Esophagus muscularis mucosa (tissue), 4 donors: ENCODE results near the gene TMEM69. TPM values are rescaled to one million over a fixed set of nuclear protein-coding genes. Genes with fewer than 3 reads are reported as not detected.
"Not testable (repeated sequence)": the region's sequence is repeated elsewhere in the genome, so short reads cannot be mapped to it uniquely, and the experiment has no call there.

Source experiments
- DNase-seq: peaks from one replicate; pipeline ENCODE4 v3.0.0-alpha.2; 2017; ENCODE audit errors: extremely low spot score
- H3K27ac ChIP-seq, 4 donors: fragments of 200-600 bp; sonication (generic); replicated peaks in 1 of 4; 1 replicate in 3 of 4; 2 replicates in 1 of 4; pipeline ENCODE4 v1.5.1; 2016 to 2019; ENCODE audit warnings: mild to moderate bottlenecking in 1 of 4
- H3K27me3 ChIP-seq, 4 donors: fragments of 200-600 bp; sonication (generic); one replicate each; pipeline versions ENCODE4 v1.5.1 to v1.6.0; 2016 to 2019
- H3K36me3 ChIP-seq, 4 donors: fragments of 200-600 bp; sonication (generic); one replicate each; pipeline ENCODE4 v1.5.1; 2016 to 2019
- H3K4me1 ChIP-seq, 4 donors: fragments of 200-600 bp; sonication (generic); one replicate each; pipeline ENCODE4 v1.5.1; 2016 to 2019
- H3K4me3 ChIP-seq, 4 donors: fragments of 200-600 bp; sonication (generic); 1 replicate in 2 of 4; 2 replicates in 2 of 4; pipeline ENCODE4 v1.5.1; 2016 to 2019; ENCODE audit warnings: mild to moderate bottlenecking in 4 of 4, moderate library complexity in 1 of 4
- H3K9me3 ChIP-seq, 4 donors: fragments of 200-600 bp; sonication (generic); 1 replicate in 3 of 4; 2 replicates in 1 of 4; pipeline ENCODE4 v1.5.1; 2016 to 2019
- EP300 ChIP-seq: sonication (generic); formaldehyde crosslinking; IDR thresholded peaks from one replicate; pipeline ENCODE4 v1.6.1; 2017; ENCODE audit warnings: antibody characterized with exemption
- POLR2A ChIP-seq: fragments of 450-650 bp; IDR thresholded peaks from one replicate; pipeline ENCODE4 v1.6.1; 2017; ENCODE audit warnings: antibody characterized with exemption, moderate library complexity, mild to moderate bottlenecking, low read depth
- POLR2AphosphoS5 ChIP-seq, 2 donors: sonication (generic); formaldehyde crosslinking; IDR thresholded peaks; one replicate each; pipeline ENCODE4 v1.6.1; 2017; ENCODE audit warnings: antibody characterized with exemption in 2 of 2
- WGBS: methylation state at CpG from one replicate; pipeline ENCODE4 v1.1.5; 2018; 5-methylcytosine and 5-hydroxymethylcytosine counted together
- intact Hi-C: fragments of 100-400 bp; cut with DNase I; formaldehyde crosslinking; loops from one replicate; pipeline ENCODE4 v1.15.1; 2023
- total RNA-seq, 4 donors: library from RNA; depleted of rRNA; stranded (reverse); fragments of >200 nt; gene quantifications; one replicate each; pipeline versions ENCODE4 v1.1.0 to v1.2.1, GENCODE V29; 2016
- TF ChIP-seq, protein P1 (sequence below), 3 experiments: fragments of 200-600 bp in 2 of 3; fragments of 450-650 bp in 1 of 3; sonication (generic) in 2 of 3; IDR thresholded peaks; one replicate each; pipeline ENCODE4 v1.5.1; 2017 to 2019; ENCODE audit warnings: antibody characterized with exemption in 3 of 3, mild to moderate bottlenecking in 2 of 3, moderate library complexity in 1 of 3

Gene TMEM69
- total RNA-seq, 4 donors from 2014 or later, result 18.9 to 22.5 (median 19.9) TPM

- H3K9me3 ChIP-seq, result no peaks in the 10 kb centered on the region
- 96% methylated on average over 4 of the region's 4 CpGs for WGBS
- intact Hi-C loops, result no loop called here
- TF ChIP-seq POLR2AphosphoS5 (IDR thresholded peaks at IDR 0.05) (no peak), POLR2A (no peak), EP300 (no peak)
- TF ChIP-seq, protein P1, sequence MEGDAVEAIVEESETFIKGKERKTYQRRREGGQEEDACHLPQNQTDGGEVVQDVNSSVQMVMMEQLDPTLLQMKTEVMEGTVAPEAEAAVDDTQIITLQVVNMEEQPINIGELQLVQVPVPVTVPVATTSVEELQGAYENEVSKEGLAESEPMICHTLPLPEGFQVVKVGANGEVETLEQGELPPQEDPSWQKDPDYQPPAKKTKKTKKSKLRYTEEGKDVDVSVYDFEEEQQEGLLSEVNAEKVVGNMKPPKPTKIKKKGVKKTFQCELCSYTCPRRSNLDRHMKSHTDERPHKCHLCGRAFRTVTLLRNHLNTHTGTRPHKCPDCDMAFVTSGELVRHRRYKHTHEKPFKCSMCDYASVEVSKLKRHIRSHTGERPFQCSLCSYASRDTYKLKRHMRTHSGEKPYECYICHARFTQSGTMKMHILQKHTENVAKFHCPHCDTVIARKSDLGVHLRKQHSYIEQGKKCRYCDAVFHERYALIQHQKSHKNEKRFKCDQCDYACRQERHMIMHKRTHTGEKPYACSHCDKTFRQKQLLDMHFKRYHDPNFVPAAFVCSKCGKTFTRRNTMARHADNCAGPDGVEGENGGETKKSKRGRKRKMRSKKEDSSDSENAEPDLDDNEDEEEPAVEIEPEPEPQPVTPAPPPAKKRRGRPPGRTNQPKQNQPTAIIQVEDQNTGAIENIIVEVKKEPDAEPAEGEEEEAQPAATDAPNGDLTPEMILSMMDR (IDR thresholded peaks at IDR 0.05), result no peak
- H3K4me3 ChIP-seq, result no peak overlapping the region
- no peak for DNase-seq
- H3K27ac ChIP-seq, result no peak overlapping the region
- H3K36me3 ChIP-seq, result peaks cover 0 to 32% (median 16%) of the 10 kb centered on the region in 4 donors
- peaks cover 0 to 4% (median under 1%) of the 10 kb centered on the region in 4 donors for H3K4me1 ChIP-seq
- no peaks in the 10 kb centered on the region for H3K27me3 ChIP-seq
These were observed 51.2 kb downstream of the TMEM69 start for GRCh38 chr1:45739137-45739536.

DNA sequence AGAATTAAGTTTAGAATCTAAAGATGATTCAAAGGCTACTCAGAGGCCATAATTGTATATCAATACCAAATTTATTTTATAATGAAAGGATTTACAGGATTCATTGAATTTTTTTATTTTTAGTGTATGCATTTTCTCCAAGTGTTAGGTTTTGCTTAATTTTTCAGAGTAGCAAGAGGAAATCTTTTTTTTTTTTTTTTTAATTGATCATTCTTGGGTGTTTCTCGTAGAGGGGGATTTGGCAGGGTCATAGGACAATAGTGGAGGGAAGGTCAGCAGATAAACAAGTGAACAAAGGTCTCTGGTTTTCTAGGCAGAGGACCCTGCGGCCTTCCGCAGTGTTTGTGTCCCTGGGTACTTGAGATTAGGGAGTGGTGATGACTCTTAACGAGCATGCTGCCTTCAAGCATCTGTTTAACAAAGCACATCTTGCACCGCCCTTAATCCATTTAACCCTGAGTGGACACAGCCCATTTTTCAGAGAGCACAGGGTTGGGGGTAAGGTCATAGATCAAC lies 51.7 kb downstream of the TMEM69 start:
- intact Hi-C loops, H3K27ac ChIP-seq, H3K4me3 ChIP-seq, DNase-seq, H3K4me1 ChIP-seq, H3K9me3 ChIP-seq, H3K27me3 ChIP-seq: not testable (repeated sequence)
- H3K36me3 ChIP-seq, result peaks cover 0 to 38% (median 22%) of the 10 kb centered on the region in 4 donors
- 73% methylated on average over 5 of the region's 5 CpGs for WGBS

Other genes starting within 250 kb of the TMEM69 start
- gene TESK2, start 197.0 kb upstream of the TMEM69 start, total RNA-seq, result 1 to 10 TPM; 3.3 to 6.5 (median 4.8) TPM
- gene CCDC163, start 188.1 kb upstream of the TMEM69 start, total RNA-seq, result 1 to 10 TPM in 2 of 4 donors, under 1 TPM in 2; 0.50 to 1.3 (median 0.98) TPM
- 1 to 10 TPM; 1.3 to 4.6 (median 3.3) TPM for gene MMACHC, start 187.9 kb upstream of the TMEM69 start, total RNA-seq
- gene PRDX1, start 166.3 kb upstream of the TMEM69 start, total RNA-seq, result 100 to 1,000 TPM; 244 to 349 (median 321) TPM
- gene AKR1A1, start 137.4 kb upstream of the TMEM69 start, total RNA-seq, result 10 to 100 TPM; 45.6 to 64.0 (median 51.0) TPM
- 10 to 100 TPM; 51.4 to 60.6 (median 53.5) TPM for gene NASP, start 104.1 kb upstream of the TMEM69 start, total RNA-seq
- 1 to 10 TPM in 1 of 4 donors, under 1 TPM in 3; 0.66 to 1.0 (median 0.90) TPM for gene CCDC17, start 64.1 kb upstream of the TMEM69 start, total RNA-seq
- 100 to 1,000 TPM in 2 of 4 donors, 10 to 100 TPM in 2; 87.6 to 110 (median 98.7) TPM for gene GPBP1L1, start 1.6 kb upstream of the TMEM69 start, total RNA-seq
- gene IPP, start 62.5 kb downstream of the TMEM69 start, total RNA-seq, result 10 to 100 TPM in 2 of 4 donors, 1 to 10 TPM in 2; 6.0 to 14.1 (median 10.7) TPM
- 10 to 100 TPM; 44.9 to 78.3 (median 68.5) TPM for gene MAST2, start 115.4 kb downstream of the TMEM69 start, total RNA-seq